IMR-90 (cell line): ENCODE data around the gene TMEM114. TPM values are rescaled to one million over a fixed set of nuclear protein-coding genes. Genes with fewer than 3 reads are reported as not detected.

ENCODE experiments used
- ATAC-seq: fragments of 200-7000 bp; cut with Tn5 transposase; 2 replicates; pipeline ENCODE4 v1.9.1; 2020; ENCODE audit warnings: low read depth, mild to moderate bottlenecking, moderate library complexity
- BruUV-seq: library from RNA; stranded (reverse); fragments of 400-500 nt; replicated peaks from 2 replicates; lab custom pipeline; 2021; lab: Mats Ljungman, UMichigan
- CTCF ChIA-PET: fragments of 300-600 bp; formaldehyde crosslinking; extraction: SDS; loops from one replicate; lab custom pipeline; 2021; ENCODE audit warnings: antibody characterized with exemption; lab: Yijun Ruan, JAX
- POLR2A ChIA-PET: fragments of 300-600 bp; sonication (Branson Sonifier 250); formaldehyde crosslinking; loops from one replicate; lab custom pipeline; 2022; ENCODE audit warnings: antibody characterized with exemption; ENCODE audit not compliant: unreplicated experiment; lab: Charles Lee
- DNase-seq: peaks from one replicate; pipeline ENCODE4 v3.0.0; 2013
- H2AFZ ChIP-seq: replicated peaks from 2 replicates; pipeline ENCODE3; 2013; ENCODE audit warnings: low read length, mild to moderate bottlenecking; ENCODE audit not compliant: poor library complexity
- H2AK5ac ChIP-seq: 2 replicates; pipeline ENCODE4 v1.6.1; 2013; ENCODE audit warnings: low read depth, low read length, inconsistent platforms
- H2AK9ac ChIP-seq: replicated peaks from 2 replicates; pipeline ENCODE3; 2013; ENCODE audit warnings: mild to moderate bottlenecking, low read depth, low read length, moderate library complexity; ENCODE audit not compliant: poor library complexity
- H2BK120ac ChIP-seq: 2 replicates; pipeline ENCODE4 v1.6.1; 2013; ENCODE audit warnings: low read depth, low read length, inconsistent platforms
- H2BK15ac ChIP-seq: 3 replicates; pipeline ENCODE4 v1.6.1; 2013; ENCODE audit warnings: low read depth, low read length, inconsistent platforms
- H2BK20ac ChIP-seq: 2 replicates; pipeline ENCODE4 v1.6.1; 2013; ENCODE audit warnings: low read depth, mild to moderate bottlenecking, inconsistent platforms, low read length, moderate library complexity
- H2BK5ac ChIP-seq: 2 replicates; pipeline ENCODE4 v1.6.1; 2013; ENCODE audit warnings: mild to moderate bottlenecking, low read depth, low read length, inconsistent platforms; ENCODE audit not compliant: poor library complexity, severe bottlenecking
- H3K14ac ChIP-seq: replicated peaks from 2 replicates; pipeline ENCODE4 v1.6.1; 2013; ENCODE audit warnings: low read depth, low read length, inconsistent platforms
- H3K18ac ChIP-seq: 2 replicates; pipeline ENCODE4 v1.6.1; 2013; ENCODE audit warnings: low read depth, low read length, control low read depth
- H3K23ac ChIP-seq: 2 replicates; pipeline ENCODE4 v1.6.1; 2013; ENCODE audit warnings: low read depth, low read length, inconsistent platforms
- H3K27ac ChIP-seq: 2 replicates; pipeline ENCODE4 v1.5.1; 2013; ENCODE audit warnings: mild to moderate bottlenecking, control low read depth, low read length; ENCODE audit not compliant: insufficient read depth
- H3K27me3 ChIP-seq: 2 replicates; pipeline ENCODE4 v1.6.1; 2013; ENCODE audit warnings: low read length; ENCODE audit not compliant: control insufficient read depth, insufficient read depth
- H3K36me3 ChIP-seq: 2 replicates; pipeline ENCODE4 v1.6.1; 2013; ENCODE audit warnings: low read length, mixed read lengths; ENCODE audit not compliant: control insufficient read depth, insufficient read depth
- H3K4ac ChIP-seq: 2 replicates; pipeline ENCODE4 v1.6.1; 2013; ENCODE audit warnings: low read depth, low read length, inconsistent platforms
- H3K4me1 ChIP-seq: 2 replicates; pipeline ENCODE4 v1.6.1; 2013; ENCODE audit warnings: low read length, mixed read lengths; ENCODE audit not compliant: control insufficient read depth, insufficient read depth
- H3K4me2 ChIP-seq: 2 replicates; pipeline ENCODE4 v1.6.1; 2013; ENCODE audit warnings: low read depth, mild to moderate bottlenecking, control low read depth, low read length, moderate library complexity
- H3K4me3 ChIP-seq: 2 replicates; pipeline ENCODE4 v1.5.1; 2013; ENCODE audit warnings: low read depth, mild to moderate bottlenecking, control low read depth, low read length, moderate library complexity; ENCODE audit not compliant: insufficient read depth
- H3K56ac ChIP-seq: 2 replicates; pipeline ENCODE4 v1.6.1; 2013; ENCODE audit warnings: low read length, inconsistent platforms; ENCODE audit not compliant: insufficient read depth; ENCODE audit errors: extremely low read depth
- H3K79me1 ChIP-seq, 2 experiments: 2 replicates each; pipeline ENCODE4 v1.6.1; 2013; ENCODE audit warnings: low read length in 2 of 2, inconsistent platforms in 1 of 2, low read depth in 1 of 2
- H3K9ac ChIP-seq: 2 replicates; pipeline ENCODE4 v1.6.1; 2013; ENCODE audit warnings: low read depth, low read length, control low read depth
- H3K9me1 ChIP-seq: 2 replicates; pipeline ENCODE4 v1.6.1; 2013; ENCODE audit warnings: low read length, inconsistent platforms; ENCODE audit not compliant: insufficient read depth
- H3K9me3 ChIP-seq: 2 replicates; pipeline ENCODE4 v1.6.1; 2013; ENCODE audit warnings: low read length; ENCODE audit not compliant: control insufficient read depth, insufficient read depth
- H4K20me1 ChIP-seq: 2 replicates; pipeline ENCODE4 v1.6.1; 2013; ENCODE audit warnings: low read length, inconsistent platforms; ENCODE audit not compliant: insufficient read depth
- H4K5ac ChIP-seq: 2 replicates; pipeline ENCODE4 v1.6.1; 2013; ENCODE audit warnings: mild to moderate bottlenecking, low read depth, low read length, control low read depth
- H4K8ac ChIP-seq, 2 experiments: 2 replicates each; pipeline ENCODE4 v1.6.1; 2013; ENCODE audit warnings: low read depth in 2 of 2, low read length in 2 of 2, control low read depth in 1 of 2, inconsistent platforms in 1 of 2
- H4K91ac ChIP-seq: 2 replicates; pipeline ENCODE4 v1.6.1; 2013; ENCODE audit warnings: low read depth, low read length, inconsistent platforms; ENCODE audit not compliant: insufficient read depth
- BHLHE40 ChIP-seq: fragments of 150-350 bp; IDR thresholded peaks from 2 replicates; pipeline ENCODE4 v1.6.1; 2016; ENCODE audit warnings: mild to moderate bottlenecking, low read depth, low read length
- NFE2L2 ChIP-seq: fragments of 150-350 bp; IDR thresholded peaks from 2 replicates; pipeline ENCODE4 v1.6.1; 2016; ENCODE audit warnings: low read depth, mild to moderate bottlenecking, low read length
- RCOR1 ChIP-seq: IDR thresholded peaks from 2 replicates; pipeline ENCODE4 v1.6.1; 2012; ENCODE audit warnings: mild to moderate bottlenecking, low read length, improper control_type of control experiment; ENCODE audit not compliant: insufficient replicate concordance
- SMC3 ChIP-seq: fragments of 150-350 bp; IDR thresholded peaks from 2 replicates; pipeline ENCODE4 v1.6.1; 2016; ENCODE audit warnings: low read depth, mild to moderate bottlenecking, antibody characterized with exemption, low read length, moderate library complexity
- dilution Hi-C: fragments of 300-500 bp; cut with HindIII; formaldehyde crosslinking; loops from one replicate; pipeline ENCODE4 v1.14.3; 2018; ENCODE audit warnings: low sequenced_read_pairs; ENCODE audit not compliant: unreplicated experiment
- in situ Hi-C: fragments of 300-500 bp; cut with MboI; formaldehyde crosslinking; loops from 3 replicates; pipeline ENCODE4 v1.14.3; 2019; ENCODE audit warnings: low sequenced_read_pairs, inconsistent platforms, mixed read lengths
- intact Hi-C: fragments of 100-400 bp; cut with micrococcal nuclease; formaldehyde crosslinking; loops from 2 replicates; pipeline ENCODE4 v1.10.0; 2022
- polyA plus RNA-seq, 3 experiments: library from polyadenylated mRNA; depleted of rRNA; stranded (reverse); fragments of >200 nt; gene quantifications; 2 replicates each; pipeline ENCODE4 v1.2.3, GENCODE V29; 2012; ENCODE audit warnings: low replicate concordance in 1 of 3
- total RNA-seq: library from RNA; depleted of rRNA; stranded (reverse); fragments of >200 nt; gene quantifications from 2 replicates; pipeline ENCODE4 v1.2.3, GENCODE V29; 2012

TMEM114 gene
- total and polyA plus RNA-seq, 2 of the 4 experiments (the other 2 are of a cell fraction) = not detected

- in situ Hi-C loops = no loop called here
- ChIA-PET CTCF (no interaction called here), POLR2A (no interaction called here)
- Histone ChIP-seq H3K4me2 (no peak overlapping the region), H3K18ac (no peak overlapping the region), H2BK5ac (no peak overlapping the region), H4K8ac (no peak overlapping the region), H2BK20ac (no peak overlapping the region), H3K27me3 (no peaks in the 10 kb centered on the region), H3K4me3 (no peak overlapping the region), H3K9me3 (no peaks in the 10 kb centered on the region), H3K4ac (no peak overlapping the region), H4K91ac (no peak overlapping the region), H2BK15ac (no peak overlapping the region), H3K9me1 (peaks cover 3% of the 10 kb centered on the region; the same call in 1 of the 2 replicates), H3K27ac (no peak overlapping the region), H2AK5ac (no peak overlapping the region), H3K79me1 (peaks cover 15 to 41% of the 10 kb centered on the region in 2 experiments), H3K14ac (no peak overlapping the region), H3K4me1 (no peaks in the 10 kb centered on the region), H3K9ac (no peak overlapping the region), H2BK120ac (no peak overlapping the region), H3K36me3 (peaks cover 30% of the 10 kb centered on the region), H3K23ac (no peak overlapping the region), H4K5ac (no peak overlapping the region), H4K20me1 (peaks cover 7% of the 10 kb centered on the region; the same call in 1 of the 2 replicates), H2AK9ac (no peak overlapping the region), H2AFZ (no peak overlapping the region), H3K56ac (no peak overlapping the region)
- ATAC-seq (no peak), DNase-seq (peak; percentile 63)
- intact Hi-C loops = no loop called here
- BruUV-seq = no TSS peak
- dilution Hi-C loops = no loop called here
- no peak for TF ChIP-seq RCOR1
- no peak for TF ChIP-seq SMC3
- TF ChIP-seq NFE2L2 = peak; percentile 16; the same call in 1 of the 2 replicates
- TF ChIP-seq BHLHE40 = no peak
Observed at GRCh38 chr16:8623634-8624033, 33.3 kb upstream of the TMEM114 start.
